Esophagus squamous epithelium (tissue), 4 donors: Measurements from ENCODE around the gene FAM78B.

Experiments used
- POLR2A ChIP-seq, 4 donors: fragments of 450-650 bp; IDR thresholded peaks; one replicate each; pipeline ENCODE4 v1.6.1; 2017; ENCODE audit warnings: antibody characterized with exemption in 4 of 4, mild to moderate bottlenecking in 4 of 4, moderate library complexity in 3 of 4
- TF ChIP-seq, protein P1 (sequence below), 6 experiments: fragments of 450-650 bp in 4 of 6; fragments of 200-600 bp in 2 of 6; sonication (generic) in 2 of 6; IDR thresholded peaks; one replicate each; pipeline ENCODE4 v1.5.1; 2016 to 2019; ENCODE audit warnings: antibody characterized with exemption in 6 of 6, mild to moderate bottlenecking in 4 of 6, moderate library complexity in 4 of 6

GRCh38 chr1:166197597-166197996 is 30.8 kb upstream of the FAM78B start:
- TF ChIP-seq POLR2A (IDR thresholded peaks at IDR 0.05): no peak
- TF ChIP-seq, protein P1, sequence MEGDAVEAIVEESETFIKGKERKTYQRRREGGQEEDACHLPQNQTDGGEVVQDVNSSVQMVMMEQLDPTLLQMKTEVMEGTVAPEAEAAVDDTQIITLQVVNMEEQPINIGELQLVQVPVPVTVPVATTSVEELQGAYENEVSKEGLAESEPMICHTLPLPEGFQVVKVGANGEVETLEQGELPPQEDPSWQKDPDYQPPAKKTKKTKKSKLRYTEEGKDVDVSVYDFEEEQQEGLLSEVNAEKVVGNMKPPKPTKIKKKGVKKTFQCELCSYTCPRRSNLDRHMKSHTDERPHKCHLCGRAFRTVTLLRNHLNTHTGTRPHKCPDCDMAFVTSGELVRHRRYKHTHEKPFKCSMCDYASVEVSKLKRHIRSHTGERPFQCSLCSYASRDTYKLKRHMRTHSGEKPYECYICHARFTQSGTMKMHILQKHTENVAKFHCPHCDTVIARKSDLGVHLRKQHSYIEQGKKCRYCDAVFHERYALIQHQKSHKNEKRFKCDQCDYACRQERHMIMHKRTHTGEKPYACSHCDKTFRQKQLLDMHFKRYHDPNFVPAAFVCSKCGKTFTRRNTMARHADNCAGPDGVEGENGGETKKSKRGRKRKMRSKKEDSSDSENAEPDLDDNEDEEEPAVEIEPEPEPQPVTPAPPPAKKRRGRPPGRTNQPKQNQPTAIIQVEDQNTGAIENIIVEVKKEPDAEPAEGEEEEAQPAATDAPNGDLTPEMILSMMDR (IDR thresholded peaks at IDR 0.05): no peak
